ENCODE measurements around the gene RUSF1. TPM values are rescaled to one million over a fixed set of nuclear protein-coding genes. Genes with fewer than 3 reads are reported as not detected.

Gene RUSF1
- total and polyA plus RNA-seq, 10 of the 15 experiments (the other 5 are each of a cell fraction or from before 2014, with no cell fraction given) = 0.20 to 46.3 (median 29.7) TPM

DNA sequence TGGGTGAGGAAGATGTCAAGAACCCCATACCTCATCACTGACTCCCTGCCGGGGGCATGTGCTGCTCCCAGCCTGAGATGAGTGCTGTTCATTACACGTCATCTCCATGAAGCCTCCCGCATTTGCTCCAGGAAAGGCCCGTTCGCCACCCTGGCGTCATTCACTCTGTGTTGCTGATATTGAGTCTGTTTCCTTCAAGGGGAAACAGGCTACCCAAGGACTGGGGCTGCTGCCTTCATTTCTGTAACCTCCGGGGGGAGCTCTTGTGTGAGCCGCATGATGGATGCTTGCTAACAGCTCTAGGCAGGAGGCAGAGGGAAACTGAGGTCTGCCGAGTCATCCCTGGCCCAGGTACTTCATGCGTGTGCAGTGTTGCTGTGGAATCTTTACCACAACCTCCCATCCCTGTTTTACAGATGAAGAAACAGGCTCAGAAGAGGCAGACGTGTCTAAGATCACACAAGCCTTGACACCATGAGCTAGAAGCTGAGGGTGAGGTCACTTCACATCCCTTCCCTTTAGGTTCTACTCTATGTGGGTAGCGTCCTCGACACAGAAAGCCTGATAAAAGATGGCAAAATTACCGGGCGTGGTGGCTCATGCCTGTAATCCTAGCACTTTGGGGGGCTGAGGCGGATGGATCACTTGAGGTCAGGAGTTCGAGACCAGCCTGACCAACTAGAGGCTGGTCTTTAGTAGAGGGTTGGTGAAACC is 52.4 kb downstream of the RUSF1 start (continued):
- TF ChIP-seq, protein P1, sequence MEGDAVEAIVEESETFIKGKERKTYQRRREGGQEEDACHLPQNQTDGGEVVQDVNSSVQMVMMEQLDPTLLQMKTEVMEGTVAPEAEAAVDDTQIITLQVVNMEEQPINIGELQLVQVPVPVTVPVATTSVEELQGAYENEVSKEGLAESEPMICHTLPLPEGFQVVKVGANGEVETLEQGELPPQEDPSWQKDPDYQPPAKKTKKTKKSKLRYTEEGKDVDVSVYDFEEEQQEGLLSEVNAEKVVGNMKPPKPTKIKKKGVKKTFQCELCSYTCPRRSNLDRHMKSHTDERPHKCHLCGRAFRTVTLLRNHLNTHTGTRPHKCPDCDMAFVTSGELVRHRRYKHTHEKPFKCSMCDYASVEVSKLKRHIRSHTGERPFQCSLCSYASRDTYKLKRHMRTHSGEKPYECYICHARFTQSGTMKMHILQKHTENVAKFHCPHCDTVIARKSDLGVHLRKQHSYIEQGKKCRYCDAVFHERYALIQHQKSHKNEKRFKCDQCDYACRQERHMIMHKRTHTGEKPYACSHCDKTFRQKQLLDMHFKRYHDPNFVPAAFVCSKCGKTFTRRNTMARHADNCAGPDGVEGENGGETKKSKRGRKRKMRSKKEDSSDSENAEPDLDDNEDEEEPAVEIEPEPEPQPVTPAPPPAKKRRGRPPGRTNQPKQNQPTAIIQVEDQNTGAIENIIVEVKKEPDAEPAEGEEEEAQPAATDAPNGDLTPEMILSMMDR (IDR thresholded peaks at IDR 0.05 in 2 of 3, conservative IDR thresholded peaks at IDR 0.05 in 1 of 3; ENCODE audit: control insufficient read depth in 2 of 3, extremely low read depth in 1 of 3, insufficient read depth in 1 of 3, low read depth in 3 of 3, low read length in 3 of 3) = peak; percentile 49 to 60 (median 53)
- TF ChIP-seq MTA3 (IDR thresholded peaks at IDR 0.05; ENCODE audit: borderline replicate concordance, low read length) (no peak), TAF1 (IDR thresholded peaks at IDR 0.05; ENCODE audit: borderline replicate concordance, low read depth, low read length) (no peak), RAD21 (IDR thresholded peaks at IDR 0.05; ENCODE audit: insufficient read depth, low read depth, low read length) (peak; percentile 47), CBX3 (IDR thresholded peaks at IDR 0.05; ENCODE audit: borderline replicate concordance, low read depth) (no peak)

DNA sequence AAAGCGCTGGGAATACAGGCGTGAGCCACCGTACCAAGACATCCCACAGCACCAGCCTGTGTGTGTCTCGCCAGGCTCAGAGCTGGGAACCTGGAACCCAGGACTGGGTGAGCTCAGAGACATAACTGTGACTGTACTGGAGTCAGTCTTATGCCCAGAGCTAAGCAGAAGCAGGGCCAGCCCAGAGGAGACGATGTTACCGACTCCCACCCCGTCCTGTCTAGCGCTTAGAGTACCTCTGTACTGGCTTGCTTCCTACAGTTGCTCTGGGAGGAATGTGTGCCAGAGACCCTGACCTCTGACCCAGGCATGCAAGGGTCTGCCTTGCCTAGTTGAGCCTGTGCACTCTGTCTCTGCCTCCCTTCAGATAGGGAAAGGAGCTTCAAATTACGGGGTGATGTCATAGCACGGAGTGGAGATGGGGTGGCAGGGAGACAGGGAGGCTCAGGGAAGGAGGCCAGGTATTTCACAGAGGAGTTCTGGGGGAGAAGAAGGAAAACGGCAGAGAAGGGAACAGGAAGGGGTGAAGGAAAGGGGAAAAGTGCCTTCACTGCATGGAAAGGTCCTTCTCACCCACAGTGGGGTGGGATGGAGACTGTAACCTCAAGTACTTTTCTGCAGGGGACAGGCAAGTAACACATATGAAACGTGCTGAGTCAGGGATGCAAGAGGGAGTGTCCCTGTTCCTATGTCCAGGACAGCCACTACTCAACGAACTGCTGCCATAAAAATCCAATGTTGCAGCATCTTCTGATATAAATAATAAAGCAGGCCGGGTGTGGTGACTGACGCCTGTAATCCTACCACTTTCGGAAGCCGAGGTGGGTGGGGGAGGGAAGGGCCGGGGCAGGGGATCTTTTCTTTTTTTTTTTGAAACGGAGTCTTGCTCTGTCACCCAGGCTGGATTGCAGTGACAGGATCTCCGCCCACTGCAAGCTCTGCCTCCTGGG is 54.7 kb downstream of the RUSF1 start:
- CTCF ChIA-PET = interaction anchor here (0.8 to 3.0 kb wide), 3 partner anchors 10 to 415 kb away, joined by 3 to 11 read pairs (median 9); partner anchors contain the start of gene ZNF843
- FAIRE-seq (no peak), DNase-seq (ENCODE audit: low read depth, low spot score) (no peak), ATAC-seq (no peak)
- no peak overlapping the region for H3K4me3 ChIP-seq
- intact Hi-C loops (cut with micrococcal nuclease; ENCODE audit: unreplicated experiment) (no loop called here), in situ Hi-C loops (cut with MboI) (no loop called here)
- H2AFZ ChIP-seq (ENCODE audit: control insufficient read depth, low read depth, low read length) = no peak overlapping the region
- H3K4me2 ChIP-seq (ENCODE audit: control insufficient read depth, insufficient read depth) = no peak overlapping the region
- BruUV-seq (replicated peaks) = no TSS peak
- peaks cover 7% of the 10 kb centered on the region; the same call in 1 of the 2 replicates for H4K20me1 ChIP-seq (ENCODE audit: control insufficient read depth, insufficient read depth)
- no peak overlapping the region for H3K27ac ChIP-seq (ENCODE audit: control insufficient read depth, insufficient read depth)
- no peak for TF ChIP-seq MTA3 (IDR thresholded peaks at IDR 0.05; ENCODE audit: borderline replicate concordance, low read length)
- TF ChIP-seq SIN3A (IDR thresholded peaks at IDR 0.05; ENCODE audit: low read depth, low read length) = no peak
- TF ChIP-seq SPI1 (IDR thresholded peaks at IDR 0.05; ENCODE audit: borderline replicate concordance, insufficient read depth, low read depth, low read length) = no peak
- TF ChIP-seq EZH2 (IDR thresholded peaks at IDR 0.05; ENCODE audit: borderline replicate concordance, control insufficient read depth, low read depth, low read length) = no peak
- no peak for TF ChIP-seq YBX1 (IDR thresholded peaks at IDR 0.05)
- no peak for TF ChIP-seq ATF7 (IDR thresholded peaks at IDR 0.05; ENCODE audit: low read depth)
- TF ChIP-seq CHD1 (IDR thresholded peaks at IDR 0.05; ENCODE audit: low read depth, low read length) = no peak
- H3K27me3 ChIP-seq (replicated peaks in 1 of 2; ENCODE audit: control insufficient read depth in 2 of 2, insufficient read depth in 2 of 2, low read length in 1 of 2) = no peaks in the 10 kb centered on the region
- H3K9me3 ChIP-seq (replicated peaks; ENCODE audit: control insufficient read depth, insufficient read depth, low read length) = no peaks in the 10 kb centered on the region
- WGBS (ENCODE audit: insufficient coverage, insufficient replicate concordance, low lambda C conversion rate, missing lambda C conversion rate) = 84% methylated on average over 18 of the region's 20 CpGs
- H3K9ac ChIP-seq (ENCODE audit: control insufficient read depth, insufficient read depth, low read length) = no peak overlapping the region
- POLR2A ChIA-PET = interaction anchor here (0.5 kb wide), 1 partner anchor 486 kb away, joined by 3 read pairs; no protein-coding TSS in a partner anchor
- H3K79me2 ChIP-seq (ENCODE audit: control insufficient read depth, insufficient read depth, low read length) = peaks cover 30% of the 10 kb centered on the region
- peaks cover 16% of the 10 kb centered on the region for H3K4me1 ChIP-seq (ENCODE audit: control insufficient read depth, insufficient read depth, low read length)
- RAD21 ChIA-PET (ENCODE audit: unreplicated experiment) = no interaction called here
- H3K36me3 ChIP-seq (ENCODE audit: control insufficient read depth in 2 of 2, insufficient read depth in 2 of 2, low read length in 1 of 2) = no peaks in the 10 kb centered on the region
- SMC1A ChIA-PET (ENCODE audit: uncharacterized antibody, unreplicated experiment) = interaction anchor here (0.6 kb wide), 1 partner anchor 353 kb away, joined by 3 read pairs; no protein-coding TSS in a partner anchor

Measured in GM12878 (cell line).